Measurements from ENCODE around the gene MINDY4B. TPM values are rescaled to one million over a fixed set of nuclear protein-coding genes. Genes with fewer than 3 reads are reported as not detected.

The MINDY4B gene
- total RNA-seq, 1 donor from 2014 or later = not detected

DNA sequence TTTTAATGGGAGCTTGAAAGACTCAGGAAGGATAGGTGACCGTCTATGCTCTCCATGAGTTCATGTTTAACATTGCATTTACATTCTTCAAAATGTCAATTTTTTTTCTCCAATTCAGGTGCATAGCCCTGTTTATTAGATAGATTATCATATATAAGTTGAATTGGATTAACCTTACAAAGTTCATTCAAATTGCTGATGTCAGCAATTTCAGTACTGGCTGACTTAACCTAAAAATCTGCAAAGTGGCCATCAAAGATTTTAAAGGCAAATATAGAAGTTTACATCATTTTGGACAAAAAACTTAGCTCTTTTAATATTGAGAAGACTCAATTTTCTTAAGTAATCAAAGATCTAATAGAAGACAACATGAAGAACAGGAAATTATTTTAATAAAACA, 57.8 kb downstream of the MINDY4B start:
- DNase-seq (ENCODE audit: low read depth in 2 of 2) = no peak

GRCh38 chr3:150844484-150844883, 60.8 kb downstream of the MINDY4B start:
- no peak for DNase-seq (ENCODE audit: low read depth in 2 of 2)

GRCh38 chr3:150843241-150843640, 62.0 kb downstream of the MINDY4B start:
- no peak for DNase-seq (ENCODE audit: low read depth in 2 of 2)

DNA sequence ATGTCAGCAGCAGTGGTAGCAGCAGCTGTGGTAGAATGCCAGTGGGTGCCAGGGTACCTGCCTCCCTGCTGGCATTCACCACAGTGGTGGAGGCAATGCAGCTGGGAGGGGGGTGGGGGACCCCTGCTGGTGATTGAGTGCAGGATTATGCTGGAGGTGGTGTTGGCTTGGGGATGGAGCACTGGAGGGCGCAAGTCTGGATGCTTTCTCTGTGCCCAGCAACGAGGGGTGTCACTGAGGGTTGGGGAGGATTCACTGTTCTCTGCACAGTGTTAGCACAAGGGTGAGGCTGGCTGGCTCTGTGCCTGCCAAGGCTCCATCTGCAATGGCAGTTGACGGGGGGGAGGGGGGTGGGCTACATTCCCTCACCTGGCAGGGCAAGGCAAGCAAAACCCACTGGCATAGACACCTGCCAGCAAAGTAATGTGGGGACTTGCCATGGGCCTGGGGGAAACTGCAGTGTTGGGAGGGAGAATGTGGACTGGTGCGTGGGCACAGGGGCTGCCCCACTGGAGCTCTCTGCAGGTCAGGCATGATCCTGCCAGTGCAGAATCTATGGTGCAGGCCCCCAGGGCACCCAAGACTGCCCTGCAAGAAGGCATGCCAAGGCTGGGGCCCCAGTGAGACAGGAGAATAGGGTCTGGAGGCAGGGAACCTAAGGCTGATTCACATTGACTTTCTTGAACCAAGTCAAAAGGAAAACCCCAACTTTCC, 64.3 kb downstream of the MINDY4B start:
- no peak for DNase-seq (ENCODE audit: low read depth in 2 of 2)

GRCh38 chr3:150830745-150831144, 74.5 kb downstream of the MINDY4B start:
- no peak for DNase-seq (ENCODE audit: low read depth in 2 of 2)

DNA sequence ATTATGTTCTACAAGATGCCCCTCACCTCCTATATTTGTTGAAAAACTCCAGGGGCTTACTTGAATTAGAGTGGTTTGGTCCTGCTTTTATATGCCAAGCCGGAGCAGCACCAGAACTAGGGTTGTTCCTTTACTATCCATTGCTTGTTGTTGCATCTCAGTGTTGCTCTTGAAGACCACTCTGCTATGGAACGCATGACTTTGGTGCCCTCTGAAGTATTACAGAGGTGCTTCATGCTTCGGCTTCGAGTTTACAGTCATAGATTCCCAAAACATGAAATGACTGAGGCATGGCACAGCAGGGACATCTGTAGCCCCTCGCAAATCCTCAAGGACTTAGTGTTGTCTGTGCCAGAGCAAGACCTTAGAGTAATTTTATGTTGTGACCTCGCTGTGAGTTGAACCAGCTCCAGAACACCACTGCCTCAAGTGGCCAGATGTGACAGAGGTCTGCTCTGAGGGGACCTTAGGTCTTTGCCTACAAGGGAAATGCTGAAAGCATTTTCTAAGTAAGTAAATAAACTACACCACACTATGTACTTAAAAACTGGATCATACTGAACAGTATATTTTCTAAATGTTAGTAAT, 75.1 kb downstream of the MINDY4B start:
- DNase-seq (ENCODE audit: low read depth in 2 of 2) = no peak

- DNase-seq (ENCODE audit: low read depth in 2 of 2) = no peak
Observed at GRCh38 chr3:150829408-150829807, 75.8 kb downstream of the MINDY4B start.

DNA sequence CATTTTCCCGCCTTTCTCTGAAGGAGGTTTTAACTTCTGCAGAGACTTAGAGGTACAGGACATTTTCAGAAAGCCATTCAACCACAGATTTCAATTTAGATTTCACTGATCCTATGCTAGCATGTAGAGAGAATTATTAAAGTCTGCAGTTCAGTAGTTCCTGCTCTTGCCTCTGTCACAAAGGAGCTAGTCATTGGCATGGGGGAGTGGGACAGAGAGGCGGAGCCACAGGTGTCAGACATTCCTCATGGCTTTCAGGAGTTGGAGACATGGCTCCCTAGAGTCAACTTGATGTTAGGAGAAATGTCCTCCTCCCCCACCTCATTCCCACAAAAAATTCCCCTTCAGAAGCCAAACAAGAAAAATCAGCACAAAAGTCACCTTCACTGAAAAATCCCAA, 76.2 kb downstream of the MINDY4B start:
- no peak for DNase-seq (ENCODE audit: low read depth in 2 of 2)

DNA sequence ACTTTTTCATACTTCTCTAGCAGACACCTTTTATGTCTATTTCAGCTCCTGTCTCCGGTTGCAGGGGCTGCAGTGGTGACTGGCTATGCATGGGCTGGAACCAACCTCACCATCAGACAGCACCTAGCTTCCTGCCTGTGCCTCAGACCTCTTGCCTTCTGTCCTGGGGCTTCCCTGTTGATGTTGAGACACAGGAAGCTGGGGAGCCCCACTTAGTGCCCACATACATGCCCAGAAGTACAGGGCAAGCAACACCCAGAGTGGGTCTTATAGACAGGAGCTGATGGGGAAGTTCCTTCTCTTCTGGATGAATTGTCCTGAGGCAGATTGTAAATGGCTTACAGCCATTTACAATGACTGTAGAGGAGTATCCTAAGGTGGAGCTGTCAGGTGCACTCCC, 77.0 kb downstream of the MINDY4B start:
- no peak for DNase-seq (ENCODE audit: low read depth in 2 of 2)

DNA sequence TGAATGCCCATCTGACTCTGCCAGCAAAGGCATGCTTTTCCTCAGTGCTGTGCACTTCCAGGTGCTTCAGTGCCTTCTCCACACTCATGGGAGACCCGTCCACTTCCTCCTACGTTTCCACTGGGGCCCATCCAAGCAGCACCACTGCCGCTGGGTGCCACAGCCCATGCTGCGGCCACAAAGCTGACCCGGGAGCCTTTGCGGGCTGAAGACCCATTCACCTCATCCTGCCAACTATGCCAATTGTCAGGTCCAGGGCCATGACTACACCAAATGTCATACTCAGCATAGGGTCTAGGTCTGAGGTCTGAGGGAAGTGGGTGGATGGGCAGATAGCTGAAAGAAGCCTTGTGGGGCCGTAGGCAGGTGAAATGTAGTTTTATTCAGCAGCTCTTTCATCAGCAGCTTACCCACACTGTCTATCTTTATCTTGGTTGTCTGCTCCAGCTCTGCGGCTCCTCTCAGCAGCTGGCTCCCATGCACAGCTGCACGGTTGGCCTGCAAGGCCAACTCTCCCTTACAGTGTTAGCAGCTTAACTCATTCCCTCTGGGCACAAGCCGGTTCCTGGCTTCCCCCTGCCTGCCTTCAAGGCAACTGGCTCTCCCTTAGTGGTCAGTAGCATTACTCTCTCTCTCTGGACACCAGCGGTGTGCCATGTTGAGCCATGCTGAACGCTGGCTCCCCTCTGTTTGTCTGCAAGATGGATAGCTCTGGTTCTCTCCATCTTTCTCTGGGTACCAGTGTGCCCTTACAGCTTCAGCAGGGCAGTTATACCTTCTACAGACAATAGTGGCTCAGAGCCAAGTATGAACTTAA, 78.6 kb downstream of the MINDY4B start:
- no peak for DNase-seq (ENCODE audit: low read depth in 2 of 2)

DNA sequence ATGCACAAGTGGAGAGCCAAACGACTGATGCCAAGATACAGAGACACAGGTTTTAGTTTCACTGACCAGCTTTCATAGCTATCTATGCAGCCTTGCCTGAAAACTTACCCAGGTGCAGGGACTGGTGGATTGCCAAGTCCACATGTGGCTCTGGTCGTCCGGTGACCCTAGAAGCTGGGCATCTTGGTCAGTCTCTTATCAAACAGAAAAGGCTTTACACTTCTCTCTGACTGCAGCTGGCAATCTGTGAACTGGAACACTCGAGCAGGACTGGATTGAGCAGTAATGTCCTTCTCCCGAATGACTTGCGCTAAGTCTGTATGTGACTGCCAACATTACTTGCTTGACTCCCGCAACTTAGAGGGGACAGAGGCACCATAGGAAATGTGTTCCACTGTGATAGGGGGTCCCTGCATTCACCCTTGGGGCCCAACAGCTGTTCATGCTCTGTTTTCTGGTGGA, 79.3 kb downstream of the MINDY4B start:
- DNase-seq (ENCODE audit: low read depth in 2 of 2) = no peak

DNA sequence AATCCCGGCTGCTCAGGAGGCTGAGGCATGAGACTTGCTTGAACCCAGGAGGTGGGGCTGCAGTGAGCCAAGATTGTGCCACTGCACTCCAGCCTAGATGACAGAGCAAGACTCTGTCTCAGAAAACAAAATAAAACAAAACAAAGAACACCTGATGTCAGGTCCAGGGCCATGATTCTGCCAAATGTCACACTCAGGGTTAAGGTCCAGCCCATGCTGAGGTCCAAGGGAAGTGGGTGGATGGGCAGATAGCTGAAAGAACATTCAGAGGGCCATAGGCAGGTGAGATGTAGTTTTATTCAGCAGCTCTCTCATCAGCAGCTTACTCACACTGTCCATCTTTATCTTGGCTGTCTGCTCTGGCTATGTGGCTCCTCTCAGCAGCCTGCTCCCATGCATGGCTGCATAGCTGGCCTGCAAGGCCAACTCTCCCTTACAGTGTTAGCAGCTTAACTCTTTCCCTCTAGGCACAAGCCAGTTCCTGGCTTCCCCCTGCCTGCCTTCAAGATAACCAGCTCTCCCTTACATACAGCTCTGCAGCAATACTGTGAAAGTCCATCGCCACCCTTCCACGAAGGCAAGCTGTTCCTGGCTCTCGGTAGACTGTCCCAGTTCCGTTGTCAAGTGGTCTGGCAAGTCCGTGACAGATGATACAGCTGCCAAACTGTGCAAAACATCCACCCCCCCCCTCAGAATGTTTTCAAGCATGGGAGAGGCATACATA, 79.9 kb downstream of the MINDY4B start:
- DNase-seq (ENCODE audit: low read depth in 2 of 2) = no peak

GRCh38 chr3:150823277-150823676, 82.0 kb downstream of the MINDY4B start:
- no peak for DNase-seq (ENCODE audit: low read depth in 2 of 2)

- no peak for DNase-seq (ENCODE audit: low read depth in 2 of 2)
Observed at GRCh38 chr3:150822636-150823035, 82.6 kb downstream of the MINDY4B start.

Other genes starting within 250 kb of the MINDY4B start
- under 0.01 TPM in 2 replicates for gene ERICH6, start 201.5 kb downstream of the MINDY4B start, total RNA-seq
- 10.1 and 16.2 TPM in 2 replicates for gene SIAH2, start 142.3 kb downstream of the MINDY4B start, total RNA-seq
- not detected in 2 replicates for gene CLRN1, start 67.3 kb upstream of the MINDY4B start, total RNA-seq
- 0.13 TPM in 2 replicates for gene MED12L, start 180.2 kb upstream of the MINDY4B start, total RNA-seq

All from dermis microvascular lymphatic vessel endothelial cell (primary cell).